ENCODE data around the gene ZNF480. TPM values are rescaled to one million over a fixed set of nuclear protein-coding genes. Genes with fewer than 3 reads are reported as not detected.
A peak's percentile ranks its signal among the peaks of the same experiment; 100 is the strongest.
"Not testable (repeated sequence)": the region's sequence is repeated elsewhere in the genome, so short reads cannot be mapped to it uniquely, and the experiment has no call there.

Gene ZNF480
- total RNA-seq, 1 experiment from 2014 or later, result 2.7 TPM

GRCh38 chr19:52322429-52322828 is 25.5 kb downstream of the ZNF480 start:
- DNase-seq, result no peak
- H3K36me3 ChIP-seq, result peaks cover 77% of the 10 kb centered on the region
- H3K9me3 ChIP-seq, result peaks cover 83% of the 10 kb centered on the region
- no peak overlapping the region for H3K4me3 ChIP-seq
- H3K27me3 ChIP-seq, result no peaks in the 10 kb centered on the region

DNA sequence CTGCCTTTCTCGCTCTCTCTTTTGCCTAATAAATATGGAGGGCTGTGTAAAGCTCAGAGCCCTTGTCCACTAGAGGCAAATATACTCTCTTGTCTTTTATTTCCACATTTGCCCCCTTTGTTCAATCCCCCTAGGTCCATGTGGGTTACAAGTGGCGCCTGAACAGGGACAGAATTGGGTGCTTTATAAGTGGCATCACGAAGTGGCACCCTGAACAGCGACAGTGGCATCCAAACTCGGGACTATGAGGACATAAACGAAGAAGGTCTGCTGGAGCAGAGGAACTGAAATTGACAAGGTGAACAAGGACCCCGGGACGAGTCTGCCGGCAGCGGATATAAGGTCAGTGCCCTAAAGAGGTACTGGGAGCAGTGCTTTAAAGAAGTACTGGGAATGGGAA is 34.8 kb downstream of the ZNF480 start:
- Histone ChIP-seq H3K4me3 (no peak overlapping the region), H3K9me3 (peaks cover 39% of the 10 kb centered on the region), H3K36me3 (no peaks in the 10 kb centered on the region), H3K27me3 (no peaks in the 10 kb centered on the region)
- DNase-seq, result no peak

- no peaks in the 10 kb centered on the region for H3K27me3 ChIP-seq
- H3K4me3 ChIP-seq, result peak overlapping the region; percentile 67
- DNase-seq, result no peak
- H3K36me3 ChIP-seq, result no peaks in the 10 kb centered on the region
- H3K9me3 ChIP-seq, result peaks cover 24% of the 10 kb centered on the region
Measured at GRCh38 chr19:52335768-52336116, 38.8 kb downstream of the ZNF480 start.

DNA sequence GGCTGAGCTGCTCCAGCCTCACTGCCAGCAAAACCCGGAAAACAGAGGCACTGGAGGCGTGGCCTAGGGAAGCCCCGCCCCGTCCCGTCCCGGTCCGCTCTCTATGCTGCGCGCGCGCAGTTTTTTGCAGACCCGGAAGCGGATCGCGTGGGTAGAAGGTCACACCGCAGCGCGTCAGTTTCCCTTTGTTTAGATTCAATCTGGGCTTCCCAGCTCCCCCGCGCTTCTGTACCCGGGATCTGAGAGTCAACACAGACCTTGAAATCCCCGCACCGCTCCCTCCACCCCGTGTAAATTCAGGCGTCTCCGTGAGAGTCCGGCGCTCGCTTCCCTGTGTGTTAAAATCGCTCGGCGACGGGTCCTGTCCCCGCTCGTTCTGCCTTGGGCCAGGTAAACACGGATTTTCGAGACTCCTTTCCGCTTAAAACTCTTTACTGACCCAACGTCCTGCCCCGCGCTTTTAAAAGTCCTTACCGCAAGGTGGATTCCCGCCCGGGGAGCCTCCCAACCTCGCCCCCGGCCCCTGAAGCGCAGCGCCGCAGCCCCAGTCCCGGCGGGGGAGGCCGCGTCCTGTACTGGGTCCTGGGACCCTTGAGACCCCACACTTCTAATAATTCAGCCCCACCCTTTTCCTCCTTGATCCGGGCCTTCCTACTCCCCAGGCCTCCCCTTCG is 39.3 kb downstream of the ZNF480 start, which contains the start of gene ZNF610:
ZNF610 (plus strand) TSS at position 127 of the 674 bp plus-strand sequence. CDS start 12,930 bp downstream, outside the sequence.
- DNase-seq, result peak; percentile 86

DNA sequence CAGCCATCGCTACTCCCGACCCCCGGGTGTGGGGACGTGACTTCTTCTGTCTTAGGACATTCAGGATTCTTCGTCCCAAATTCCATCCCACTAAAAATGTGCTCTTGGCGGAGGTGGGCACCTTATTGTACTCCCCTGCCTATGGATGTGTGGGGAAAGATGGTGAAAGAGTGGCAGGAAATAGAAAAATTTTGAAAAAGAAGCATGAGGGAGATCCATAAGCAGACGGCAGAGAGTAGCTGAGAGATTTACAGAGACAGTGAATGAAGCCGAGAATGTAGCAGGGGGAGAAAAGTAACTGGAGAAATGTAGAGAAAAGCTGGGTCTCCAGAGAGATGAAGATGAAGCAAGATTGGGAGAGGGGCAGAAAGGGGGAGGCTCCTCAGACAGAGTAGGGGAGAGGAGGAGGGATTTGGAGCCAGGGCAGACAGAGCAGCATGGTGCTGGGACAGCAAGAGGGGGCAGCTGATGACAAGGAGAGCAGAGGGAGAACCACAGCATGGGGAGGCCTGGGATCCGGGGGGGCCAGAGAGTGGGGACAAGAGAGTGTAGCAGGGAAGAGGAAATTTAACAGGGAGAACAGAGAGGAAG is 39.9 kb downstream of the ZNF480 start:
- no peaks in the 10 kb centered on the region for H3K27me3 ChIP-seq
- peak overlapping the region; percentile 67 for H3K4me3 ChIP-seq
- H3K9me3 ChIP-seq, result peaks cover 13% of the 10 kb centered on the region
- H3K36me3 ChIP-seq, result no peaks in the 10 kb centered on the region
- DNase-seq, result no peak

More for the DNA sequence above, 39.3 kb downstream of the ZNF480 start, which contains the start of gene ZNF610:
- Histone ChIP-seq H3K27me3 (no peaks in the 10 kb centered on the region), H3K36me3 (no peaks in the 10 kb centered on the region), H3K4me3 (peak within 1 kb of the TSS; percentile 67), H3K9me3 (peaks cover 19% of the 10 kb centered on the region)

GRCh38 chr19:52339022-52339421 is 42.1 kb downstream of the ZNF480 start:
- DNase-seq, H3K4me3 ChIP-seq, H3K27me3 ChIP-seq, H3K9me3 ChIP-seq, H3K36me3 ChIP-seq: not testable (repeated sequence)

- DNase-seq, result no peak
- Histone ChIP-seq H3K4me3 (no peak overlapping the region), H3K36me3 (no peaks in the 10 kb centered on the region; the same call in 1 of the 2 replicates), H3K9me3 (no peaks in the 10 kb centered on the region; the same call in none of the 2 replicates), H3K27me3 (no peaks in the 10 kb centered on the region)
Measured at GRCh38 chr19:52343548-52343947, 46.6 kb downstream of the ZNF480 start.

DNA sequence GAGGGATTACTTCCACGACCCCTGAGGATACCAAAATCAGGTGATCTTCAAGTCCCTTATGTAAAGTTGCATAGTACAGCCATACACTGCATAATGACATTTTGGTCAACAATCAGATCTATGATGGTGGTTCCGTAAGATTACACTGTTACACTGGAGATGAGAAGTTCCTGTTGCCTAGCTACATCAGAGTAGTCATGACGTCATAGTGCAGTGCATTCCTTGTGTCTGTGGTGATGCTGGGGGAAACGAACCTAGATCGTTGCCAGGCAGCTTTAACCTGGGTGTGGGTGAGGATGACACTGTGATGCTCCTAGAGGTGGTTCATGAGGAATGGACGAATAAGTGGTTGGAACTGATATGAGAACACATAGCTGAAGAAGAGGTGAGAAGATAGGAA is 48.2 kb downstream of the ZNF480 start:
- DNase-seq, result no peak
- no peaks in the 10 kb centered on the region for H3K27me3 ChIP-seq
- no peaks in the 10 kb centered on the region; the same call in none of the 2 replicates for H3K9me3 ChIP-seq

GRCh38 chr19:52351512-52351911 is 54.5 kb downstream of the ZNF480 start:
- no peak overlapping the region for H3K4me3 ChIP-seq
- no peaks in the 10 kb centered on the region for H3K27me3 ChIP-seq
- H3K9me3 ChIP-seq, result peaks cover 1% of the 10 kb centered on the region; the same call in 1 of the 2 replicates
- no peaks in the 10 kb centered on the region; the same call in 1 of the 2 replicates for H3K36me3 ChIP-seq
- no peak for DNase-seq

More for the DNA sequence above, 48.2 kb downstream of the ZNF480 start:
- no peaks in the 10 kb centered on the region; the same call in 1 of the 2 replicates for H3K36me3 ChIP-seq
- no peak overlapping the region for H3K4me3 ChIP-seq

DNA sequence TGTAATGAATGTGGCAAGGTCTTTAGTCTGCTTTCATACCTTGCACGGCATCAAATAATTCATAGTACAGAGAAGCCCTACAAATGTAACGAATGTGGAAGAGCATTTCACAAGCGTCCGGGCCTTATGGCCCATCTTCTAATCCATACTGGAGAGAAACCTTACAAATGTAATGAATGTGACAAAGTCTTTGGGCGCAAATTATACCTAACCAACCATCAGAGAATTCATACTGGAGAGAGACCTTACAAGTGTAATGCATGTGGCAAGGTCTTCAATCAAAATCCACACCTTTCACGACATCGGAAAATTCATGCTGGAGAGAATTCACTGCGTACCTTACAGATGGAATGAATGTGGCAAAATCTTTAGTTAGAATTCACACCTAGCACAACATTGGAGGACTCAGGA is 69.5 kb downstream of the ZNF480 start:
- Histone ChIP-seq H3K9me3 (peaks cover 56% of the 10 kb centered on the region), H3K36me3 (no peaks in the 10 kb centered on the region), H3K27me3 (no peaks in the 10 kb centered on the region), H3K4me3 (no peak overlapping the region)
- DNase-seq, result no peak

GRCh38 chr19:52369559-52370340 is 72.8 kb downstream of the ZNF480 start, which contains the start of gene ZNF880:
TSS of gene ZNF880 (plus strand) at chr19:52369923. CDS start at chr19:52369966, 43 bp downstream.
- Histone ChIP-seq H3K36me3 (no peaks in the 10 kb centered on the region), H3K27me3 (no peaks in the 10 kb centered on the region), H3K4me3 (peak within 1 kb of the TSS; percentile 46), H3K9me3 (peaks cover 44% of the 10 kb centered on the region)
- DNase-seq, result peak; percentile 76

GRCh38 chr19:52370341-52370710 is 73.4 kb downstream of the ZNF480 start:
- H3K9me3 ChIP-seq, result peaks cover 43% of the 10 kb centered on the region
- no peaks in the 10 kb centered on the region for H3K27me3 ChIP-seq
- DNase-seq, result no peak
- no peaks in the 10 kb centered on the region for H3K36me3 ChIP-seq
- H3K4me3 ChIP-seq, result peak overlapping the region; percentile 46

Other genes starting within 250 kb of the ZNF480 start
- 1.2 and 3.4 TPM in 2 replicates for gene ZNF432, start 248.3 kb upstream of the ZNF480 start, total RNA-seq (2014; rRNA removed; shearing (Covaris generic); ENCODE audit: low replicate concordance)
- 3.6 and 4.8 TPM in 2 replicates for gene ZNF841, start 201.4 kb upstream of the ZNF480 start, total RNA-seq (2014; rRNA removed; shearing (Covaris generic); ENCODE audit: low replicate concordance)
- 1.6 and 1.9 TPM in 2 replicates for gene ZNF616, start 157.2 kb upstream of the ZNF480 start, total RNA-seq (2014; rRNA removed; shearing (Covaris generic); ENCODE audit: low replicate concordance)
- gene ZNF836, start 125.5 kb upstream of the ZNF480 start, total RNA-seq (2014; rRNA removed; shearing (Covaris generic); ENCODE audit: low replicate concordance), result 4.0 and 5.0 TPM in 2 replicates
- gene PPP2R1A, start 107.1 kb upstream of the ZNF480 start, total RNA-seq (2014; rRNA removed; shearing (Covaris generic); ENCODE audit: low replicate concordance), result 74.0 and 171 TPM in 2 replicates
- gene ZNF766, start 27.6 kb upstream of the ZNF480 start, total RNA-seq (2014; rRNA removed; shearing (Covaris generic); ENCODE audit: low replicate concordance), result 12.3 and 32.7 TPM in 2 replicates
- 0.15 and 2.4 TPM in 2 replicates for gene ZNF610, start 39.1 kb downstream of the ZNF480 start, total RNA-seq (2014; rRNA removed; shearing (Covaris generic); ENCODE audit: low replicate concordance)
- gene ZNF880, start 72.8 kb downstream of the ZNF480 start, total RNA-seq (2014; rRNA removed; shearing (Covaris generic); ENCODE audit: low replicate concordance), result 1.9 and 2.3 TPM in 2 replicates
- 1.9 and 2.8 TPM in 2 replicates for gene ZNF528, start 100.7 kb downstream of the ZNF480 start, total RNA-seq (2014; rRNA removed; shearing (Covaris generic); ENCODE audit: low replicate concordance)
- gene ZNF534, start 132.0 kb downstream of the ZNF480 start, total RNA-seq (2014; rRNA removed; shearing (Covaris generic); ENCODE audit: low replicate concordance), result not detected in 2 replicates
- 0.07 TPM in 1 of 2 replicates, not detected in the other for gene ZNF578, start 156.4 kb downstream of the ZNF480 start, total RNA-seq (2014; rRNA removed; shearing (Covaris generic); ENCODE audit: low replicate concordance)
- gene ZNF808, start 230.5 kb downstream of the ZNF480 start, total RNA-seq (2014; rRNA removed; shearing (Covaris generic); ENCODE audit: low replicate concordance), result 6.2 and 31.2 TPM in 2 replicates